ENCODE results near the gene TCEAL4.
"Not testable (repeated sequence)": the region's sequence is repeated elsewhere in the genome, so short reads cannot be mapped to it uniquely, and the experiment has no call there.

The TCEAL4 gene

DNA sequence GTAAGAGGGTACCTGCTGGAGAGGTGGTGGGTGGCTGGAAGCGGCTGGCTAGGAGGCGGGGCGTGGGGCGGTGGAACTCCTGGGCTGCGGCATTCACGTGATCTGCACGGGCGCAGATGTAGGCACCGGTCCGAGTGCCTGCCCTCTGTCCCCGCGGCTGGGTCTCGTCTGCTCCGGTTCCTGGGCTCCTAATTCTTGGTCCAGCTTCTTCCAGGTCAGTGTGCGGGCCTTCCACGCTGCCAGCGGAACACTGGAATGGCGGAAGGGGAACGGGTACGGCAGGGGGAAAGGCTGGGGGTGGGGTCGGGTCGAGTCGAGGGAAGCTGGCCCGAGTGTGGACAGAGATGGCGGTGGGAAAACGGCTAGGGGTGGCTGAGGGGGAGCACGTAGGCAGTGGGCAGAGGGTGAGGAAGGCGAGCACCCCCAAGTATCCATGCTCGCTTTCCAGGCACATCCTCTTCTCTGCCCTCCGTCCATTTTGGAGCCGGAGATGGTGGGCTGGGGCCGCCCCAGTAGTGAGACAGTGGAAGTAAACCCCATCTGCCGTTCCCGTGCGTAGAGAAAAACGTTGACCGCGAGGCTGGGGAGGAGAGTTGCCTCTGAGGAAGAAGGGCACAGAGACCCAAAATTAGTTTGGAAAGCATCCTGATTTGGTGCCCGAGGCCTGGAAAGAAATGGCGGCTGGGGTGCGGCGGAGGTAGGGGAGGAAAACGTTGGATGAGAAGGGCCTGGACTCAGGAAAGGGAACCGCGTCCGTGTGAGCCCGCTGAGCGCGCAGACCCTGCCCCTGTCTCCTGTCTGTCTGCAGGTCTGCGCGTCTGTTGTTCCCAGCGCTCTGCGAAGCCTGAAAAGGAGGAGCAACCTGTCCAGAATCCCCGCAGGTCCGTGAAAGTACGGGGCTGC lies at the start of gene TCEAL4:
Gene TCEAL4 (plus strand): TSS at position 105 of the 903 bp plus-strand sequence. CDS start 1,161 bp downstream, outside the sequence.
- DNase-seq: peak; percentile 6

DNA sequence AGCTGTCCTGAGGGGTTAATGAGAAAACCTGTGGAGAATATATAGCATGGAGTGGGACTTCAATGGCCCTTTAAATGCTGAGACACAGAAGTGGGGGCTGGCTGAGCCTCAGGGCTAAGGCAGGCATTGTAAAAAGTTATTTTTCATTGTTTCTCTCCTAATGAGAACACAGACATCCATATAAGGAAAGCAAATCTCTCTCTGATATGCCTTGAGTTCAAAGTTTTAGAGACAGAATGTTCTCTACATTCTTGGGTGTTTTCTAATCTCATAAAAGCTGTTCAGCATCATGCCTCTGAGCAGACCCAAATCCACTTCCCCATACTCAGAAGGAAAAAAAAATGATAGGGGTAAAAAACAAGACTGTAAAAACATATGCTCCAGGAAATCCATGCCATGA lies 49.2 kb upstream of the TCEAL4 start:
- DNase-seq: no peak

DNA sequence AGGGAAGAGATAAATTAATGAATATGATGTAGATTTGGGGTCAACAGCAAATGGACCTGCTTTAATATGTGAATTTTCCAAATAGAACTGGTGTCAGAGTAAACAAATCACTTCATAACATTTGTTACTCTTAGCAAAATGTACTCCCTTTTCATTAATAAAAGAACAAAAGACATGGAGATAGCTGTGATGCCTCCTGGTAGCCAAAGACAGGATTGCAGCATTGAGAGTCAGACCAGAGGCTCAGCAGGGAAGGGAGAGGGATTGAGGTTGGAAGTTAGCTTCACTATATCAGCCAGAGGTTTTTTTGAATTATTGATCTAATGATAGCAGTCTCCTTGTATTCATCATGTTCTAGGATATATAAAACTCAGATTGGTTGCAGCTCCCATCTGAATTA lies 48.6 kb upstream of the TCEAL4 start:
- no peak for DNase-seq

DNA sequence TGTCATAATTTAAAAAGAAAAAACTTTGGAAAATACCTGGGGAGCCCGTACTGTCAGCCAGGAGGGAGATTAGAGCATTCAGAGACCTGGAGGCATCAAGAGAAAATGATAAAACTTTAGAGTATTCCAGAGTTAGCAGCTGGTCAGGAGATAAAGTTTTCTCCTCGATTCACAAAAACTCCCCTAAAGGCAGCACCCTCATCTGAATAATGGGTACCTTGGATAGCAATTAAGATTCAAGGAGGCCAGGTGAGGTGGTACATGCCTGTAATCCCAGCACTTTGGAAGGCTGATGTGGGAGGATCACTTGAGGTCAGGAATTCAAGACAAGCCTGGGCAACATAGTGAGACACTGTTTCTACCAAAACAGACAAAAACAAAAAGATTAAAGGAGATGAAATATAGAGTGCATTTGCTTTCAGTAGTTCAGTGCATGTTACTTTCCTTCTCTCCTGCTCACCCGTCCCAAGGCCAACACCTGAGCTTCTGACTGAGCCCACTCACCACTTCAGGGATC lies 47.4 kb upstream of the TCEAL4 start:
- DNase-seq: no peak

DNA sequence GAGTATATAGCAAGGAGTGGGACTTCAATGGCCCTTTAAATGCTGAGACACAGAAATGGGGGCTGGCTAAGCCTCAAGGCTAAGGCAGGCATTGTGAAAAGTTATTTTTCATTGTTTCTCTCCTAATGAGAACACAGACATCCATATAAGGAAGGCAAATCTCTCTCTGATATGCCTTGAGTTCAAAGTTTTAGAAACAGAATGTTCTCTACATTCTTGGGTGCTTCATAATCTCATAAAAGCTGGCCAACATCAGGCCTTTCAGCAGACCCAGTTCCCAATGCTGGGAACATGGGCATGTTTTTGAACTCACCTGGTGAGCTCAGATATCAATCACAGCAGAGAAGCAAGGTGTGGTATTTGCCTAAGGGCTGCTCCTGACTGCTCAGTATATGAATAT lies 46.6 kb upstream of the TCEAL4 start:
- DNase-seq: no peak

DNA sequence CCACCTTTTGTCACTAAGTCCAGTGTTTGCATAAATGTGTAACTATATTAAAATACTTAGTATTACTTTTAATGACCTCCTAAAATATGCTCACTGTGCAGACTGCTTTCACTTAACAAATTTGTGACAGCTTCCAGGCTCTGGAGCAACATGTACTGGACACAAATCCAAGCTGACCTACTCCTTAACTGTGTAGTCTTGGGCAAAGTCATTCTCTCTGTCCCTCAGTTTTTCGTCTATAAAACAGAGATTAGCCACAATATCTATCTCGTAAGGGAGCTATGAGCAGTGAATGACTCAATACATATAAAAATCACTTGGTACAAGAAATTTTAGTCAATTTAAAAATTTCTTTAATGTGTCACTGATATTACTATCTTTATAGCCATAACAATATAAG lies 45.6 kb upstream of the TCEAL4 start:
- DNase-seq: no peak

DNA sequence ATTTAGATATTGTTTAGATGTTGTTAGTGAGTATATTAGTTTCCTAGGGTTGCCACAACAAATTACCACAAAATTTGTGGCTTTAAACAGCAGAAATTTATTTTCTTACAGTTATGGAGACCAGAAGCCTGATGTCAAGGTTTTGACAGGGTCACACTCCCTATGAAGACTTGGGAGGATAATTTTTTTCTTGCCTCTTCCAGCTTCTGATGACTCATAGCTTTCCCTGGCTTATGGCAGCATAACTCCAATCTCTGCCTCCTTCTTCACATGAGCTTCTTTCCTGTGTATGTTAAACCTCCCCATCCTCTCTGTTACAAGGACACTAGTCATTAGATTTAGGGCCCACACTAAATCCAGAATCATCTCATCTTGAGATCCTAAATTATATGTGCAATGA lies 45.2 kb upstream of the TCEAL4 start:
- DNase-seq: no peak

DNA sequence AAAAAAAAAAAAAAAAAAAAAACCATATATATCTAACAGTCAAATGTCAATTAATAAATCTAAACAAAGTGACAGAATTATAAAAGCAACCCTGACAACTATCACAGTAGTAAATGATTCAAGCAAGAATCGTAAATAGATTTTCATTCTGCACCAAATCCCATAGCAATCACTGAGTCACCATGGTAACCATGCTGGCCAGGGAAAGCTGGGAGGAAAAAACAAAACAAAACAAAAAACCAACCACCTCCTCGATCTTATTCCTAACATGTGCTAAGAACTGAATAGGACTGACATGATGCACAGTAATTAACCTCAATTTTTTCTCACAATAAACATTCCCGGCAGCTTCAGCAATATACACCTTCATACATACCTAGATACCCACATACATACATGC lies 35.4 kb upstream of the TCEAL4 start:
- no peak for DNase-seq

DNA sequence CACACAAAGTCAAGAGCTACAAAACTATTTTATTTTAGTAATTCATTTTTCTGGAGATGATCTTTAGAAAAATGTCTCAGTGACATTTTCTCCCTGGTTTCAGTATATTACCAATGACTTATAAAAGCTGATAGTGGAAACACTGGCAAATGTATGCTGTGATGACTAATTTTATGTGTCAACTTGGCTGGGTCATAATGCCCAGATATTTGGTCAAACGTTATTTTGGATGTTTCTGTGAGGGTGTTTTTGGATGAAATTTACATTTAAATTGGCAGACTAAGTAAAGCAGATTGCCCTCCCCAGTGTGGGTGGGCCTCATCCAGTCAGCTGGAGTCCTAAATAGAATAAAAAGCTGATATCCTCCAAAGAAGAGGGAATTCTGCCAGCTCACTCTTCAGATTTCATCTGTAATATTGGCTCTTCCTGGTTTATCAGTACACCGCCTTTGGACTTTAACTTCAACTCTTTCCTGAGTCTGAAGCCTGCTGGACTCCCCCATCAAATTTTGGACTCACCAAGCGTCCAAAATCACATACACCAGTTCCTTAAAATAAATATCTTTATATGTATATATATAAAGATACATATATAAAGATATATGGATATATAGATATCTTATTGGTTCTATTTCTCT lies 34.8 kb upstream of the TCEAL4 start:
- DNase-seq: no peak

DNA sequence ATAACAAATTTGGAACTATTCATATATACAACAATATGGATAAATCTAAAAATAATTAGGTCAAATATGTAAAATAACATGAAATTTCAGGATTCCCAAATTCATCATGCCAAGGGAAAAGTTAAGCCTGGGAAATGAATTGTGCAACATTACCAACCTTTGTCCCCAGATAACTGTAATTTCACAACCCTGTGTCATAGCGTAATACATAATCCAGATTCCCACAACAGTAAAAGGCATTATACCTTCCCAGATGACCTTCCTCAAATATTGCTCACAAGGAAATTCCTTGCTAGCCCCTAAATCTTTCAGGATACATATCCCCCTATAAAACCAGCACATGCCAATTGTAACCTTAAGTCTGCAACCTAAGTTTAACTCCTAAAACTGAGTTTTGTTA lies 33.1 kb upstream of the TCEAL4 start:
- no peak for DNase-seq

DNA sequence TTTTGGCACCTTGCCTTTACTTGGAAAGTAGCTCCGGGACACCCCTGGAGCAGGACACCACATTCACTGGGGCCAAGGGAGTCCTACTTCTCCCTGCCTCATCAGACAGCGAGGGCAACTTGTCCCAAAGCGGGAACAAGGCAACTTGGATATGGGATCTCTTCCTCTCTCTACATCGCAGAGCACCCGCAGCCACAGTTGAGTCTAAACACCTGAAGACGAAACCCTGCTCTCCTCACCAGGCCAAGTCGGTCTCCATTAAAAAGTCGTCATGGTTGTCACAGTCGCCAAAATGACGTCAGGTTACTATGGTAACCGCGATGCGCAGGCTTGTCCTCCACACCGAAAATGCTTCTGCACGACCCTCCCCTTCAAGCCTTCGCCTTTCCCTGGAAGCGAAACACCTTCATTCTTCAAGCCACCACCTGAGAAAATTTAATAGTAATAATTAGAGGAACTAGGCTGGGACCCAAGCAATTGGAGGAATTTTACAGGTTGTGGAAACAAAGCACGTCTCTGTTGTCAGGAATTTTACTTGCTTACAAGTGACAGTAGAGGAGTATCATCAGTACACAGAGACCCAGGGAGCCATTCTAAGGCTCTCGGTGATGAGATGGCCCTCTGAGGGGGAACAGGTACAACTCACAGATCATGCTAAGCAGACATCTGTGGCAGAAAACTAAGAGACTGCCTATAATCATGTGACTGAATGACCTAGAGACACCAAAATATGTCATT lies 30.5 kb upstream of the TCEAL4 start:
- no peak for DNase-seq

DNA sequence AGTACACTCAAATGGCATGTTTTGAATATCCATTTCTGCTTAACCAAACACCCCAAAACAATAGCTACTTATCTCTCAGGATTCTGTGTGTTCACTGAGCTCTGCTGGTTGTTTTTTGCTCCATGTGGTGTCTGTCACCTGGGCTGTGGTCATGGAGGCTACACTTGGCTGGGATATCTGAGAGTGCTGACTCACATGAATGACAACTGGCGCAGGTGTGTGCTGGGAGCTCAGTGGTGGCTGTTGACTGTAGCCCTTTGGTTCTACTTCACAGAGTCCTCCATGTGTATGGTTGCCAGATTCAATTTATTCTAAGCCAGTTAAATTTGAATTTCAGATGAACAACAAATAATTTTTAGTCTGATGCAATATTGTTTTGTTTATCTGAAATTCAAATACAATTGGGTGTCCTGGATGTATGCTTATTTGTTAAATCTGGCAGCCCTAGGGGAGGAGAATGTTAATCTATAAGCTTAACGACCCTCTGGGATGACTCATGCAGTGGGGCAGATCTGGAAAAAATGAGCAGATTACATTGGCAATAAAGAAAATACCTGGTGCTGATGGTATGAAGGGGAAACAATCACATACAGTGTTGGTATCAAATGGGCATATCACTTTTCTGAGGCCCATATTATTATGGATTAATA lies 28.2 kb upstream of the TCEAL4 start:
- no peak for DNase-seq

DNA sequence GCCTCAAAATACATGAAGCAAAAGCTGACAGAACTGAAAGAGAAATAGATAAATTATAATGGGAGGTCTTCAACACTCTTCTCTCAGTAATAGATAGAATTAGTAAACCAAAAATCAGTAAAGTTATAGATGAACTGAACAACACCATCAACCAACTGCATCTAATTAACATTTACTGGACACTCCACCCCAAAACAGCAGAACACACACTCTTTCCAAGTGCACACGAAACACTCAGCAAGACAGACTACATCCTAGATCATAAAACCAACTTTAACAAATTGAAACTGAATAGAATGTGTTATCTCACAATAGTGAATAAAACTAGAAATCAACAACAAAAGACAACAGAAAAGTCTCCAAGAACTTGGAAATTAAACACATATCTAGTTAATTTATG lies 25.1 kb upstream of the TCEAL4 start:
- no peak for DNase-seq

DNA sequence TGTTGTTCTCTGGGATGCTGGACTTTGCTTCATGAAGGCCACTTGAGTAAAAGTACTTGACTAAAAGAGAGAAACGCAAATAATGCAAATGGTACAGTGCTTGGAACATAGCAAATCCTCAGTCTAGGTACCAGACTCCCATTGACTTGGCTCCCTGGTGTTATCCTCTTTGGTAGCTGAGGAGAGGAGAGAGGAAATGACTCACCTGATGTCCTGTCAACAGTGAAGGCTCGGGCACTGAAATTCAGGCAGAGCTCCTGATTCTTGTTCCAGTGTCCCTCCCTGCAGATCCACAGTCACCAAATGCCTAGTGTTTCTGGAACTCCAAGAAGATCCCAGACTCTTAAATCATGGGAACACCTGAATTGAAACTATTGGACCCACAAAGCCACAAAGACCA lies 22.5 kb upstream of the TCEAL4 start:
- no peak for DNase-seq

DNA sequence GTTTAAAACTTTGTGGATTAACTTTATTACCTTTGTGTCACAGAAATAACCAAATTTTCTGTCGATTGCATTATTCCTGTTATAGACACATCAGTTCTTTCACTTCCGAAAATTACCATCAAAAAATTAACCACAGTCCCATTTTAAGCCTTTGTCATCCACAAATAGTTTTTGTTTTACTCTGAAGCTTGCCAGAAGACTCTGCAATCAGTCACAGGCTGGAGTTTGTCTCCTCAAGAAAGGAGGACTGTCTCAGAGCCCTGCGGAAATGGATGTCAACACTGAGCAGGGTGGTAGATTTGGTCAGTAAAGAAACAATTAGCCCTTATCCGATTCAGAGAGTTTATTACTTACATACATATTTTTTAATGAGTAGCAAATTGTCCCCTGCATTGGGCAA lies 20.1 kb upstream of the TCEAL4 start:
- DNase-seq: no peak

DNA sequence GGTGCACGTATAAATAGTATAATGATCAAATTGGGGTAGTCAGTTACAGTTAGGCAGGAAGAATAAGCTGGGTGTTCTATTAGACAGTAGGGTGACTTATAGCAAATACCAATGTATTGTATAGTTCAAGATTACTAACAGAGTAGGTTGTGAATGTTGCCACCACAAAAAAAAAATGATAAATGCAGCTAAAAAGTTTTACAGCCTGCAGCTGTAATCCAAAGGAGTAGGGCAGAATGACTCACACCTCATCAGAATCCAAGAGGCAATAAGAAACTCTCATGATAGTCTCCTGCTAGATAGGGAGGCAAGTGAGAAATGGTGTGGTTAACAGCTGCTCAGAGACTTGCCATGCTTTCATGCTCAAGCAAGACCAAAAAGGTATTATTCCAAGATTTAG lies 19.6 kb upstream of the TCEAL4 start:
- DNase-seq: no peak

DNA sequence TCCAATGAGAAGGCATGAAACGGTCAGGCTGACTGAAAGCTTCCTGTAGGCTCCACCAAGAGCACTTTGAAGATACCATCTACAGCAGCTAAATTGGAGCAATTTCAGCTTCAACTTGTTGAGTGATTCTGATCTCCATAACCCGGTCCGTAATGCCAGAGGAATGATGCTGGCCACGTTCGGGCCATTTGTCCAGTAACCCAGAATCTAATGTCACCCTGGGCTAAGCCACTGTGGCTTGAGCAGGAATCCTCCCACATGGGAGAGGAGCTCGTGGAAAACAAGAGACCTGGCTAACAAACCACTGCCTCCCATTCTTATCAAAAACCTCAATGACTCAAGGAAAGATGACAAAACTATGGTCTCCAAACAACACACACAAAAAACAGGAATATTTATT lies 14.2 kb upstream of the TCEAL4 start:
- DNase-seq: no peak

DNA sequence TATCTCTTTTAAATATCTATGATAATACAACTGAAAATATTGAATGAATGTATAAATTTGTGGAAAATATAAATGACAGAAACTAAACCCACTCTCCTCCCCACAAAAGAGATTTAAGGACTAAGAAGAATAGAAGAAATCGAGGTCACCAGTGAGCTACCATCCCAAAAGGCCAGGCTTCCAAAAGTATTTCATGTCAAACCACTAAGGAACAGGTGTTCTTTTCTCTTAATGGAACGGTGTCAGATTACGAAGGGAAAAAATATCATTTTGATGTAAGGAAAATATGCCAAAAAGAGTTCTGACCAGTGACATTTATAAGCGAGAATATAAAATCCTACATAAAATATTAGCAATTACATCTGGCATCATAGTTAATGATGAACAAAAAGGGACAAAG lies 13.6 kb upstream of the TCEAL4 start:
- DNase-seq: no peak

DNA sequence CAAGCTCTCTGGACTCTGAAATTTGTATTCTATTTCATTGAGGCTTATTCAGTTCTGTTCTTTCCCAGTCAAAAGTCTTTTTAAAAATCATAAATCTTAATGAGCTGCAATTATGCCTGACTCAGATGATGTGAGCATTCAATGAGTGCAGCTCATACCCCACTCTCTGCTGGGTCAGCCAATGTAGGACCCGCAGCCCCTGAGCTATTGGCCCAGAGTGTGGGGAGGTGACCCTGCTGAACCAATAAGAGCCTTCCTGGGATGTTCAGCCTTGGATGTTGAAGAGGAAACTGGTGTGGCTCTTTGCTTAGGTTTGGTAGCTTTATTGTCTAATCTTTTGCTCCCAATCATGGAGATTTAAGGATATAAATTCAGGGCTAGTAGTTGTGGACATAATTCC lies 12.1 kb upstream of the TCEAL4 start:
- DNase-seq: no peak

DNA sequence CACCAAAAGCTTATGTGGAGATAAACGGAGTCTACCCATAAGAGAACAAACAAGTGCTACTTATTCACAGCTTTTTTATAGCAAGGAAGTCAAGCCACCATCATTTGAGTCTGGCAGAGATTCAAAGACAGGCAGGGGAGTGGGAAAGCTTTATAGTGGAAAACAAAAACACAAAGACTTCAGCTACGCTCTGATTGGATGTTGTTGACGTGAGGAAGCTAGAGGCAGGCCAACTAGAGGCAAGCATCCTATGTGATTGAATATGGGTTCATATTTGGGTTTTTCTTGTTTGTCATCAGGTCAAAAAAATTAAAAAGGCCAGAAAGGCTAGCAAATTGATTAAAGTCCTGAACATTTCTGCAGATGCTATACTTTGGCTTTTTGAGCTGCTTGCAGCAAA lies 719 bp upstream of the TCEAL4 start:
- DNase-seq: no peak

DNA sequence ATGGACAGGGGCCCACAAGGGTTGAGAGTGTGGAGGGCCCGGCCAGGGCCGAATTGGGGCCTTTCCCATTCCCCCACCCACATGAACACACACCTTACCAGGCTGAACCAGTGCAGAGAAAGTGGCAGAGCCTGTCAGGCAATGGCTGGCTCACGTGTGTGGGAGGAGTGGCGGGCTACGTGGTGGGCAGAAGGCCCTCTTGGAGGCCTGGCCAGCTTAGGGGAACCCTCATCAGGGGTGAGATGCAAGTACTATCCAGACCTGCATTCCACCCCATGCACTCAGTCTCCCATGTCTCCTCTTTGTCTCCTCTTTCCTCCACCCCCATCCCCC lies 965 bp downstream of the TCEAL4 start:
- DNase-seq: no peak

DNA sequence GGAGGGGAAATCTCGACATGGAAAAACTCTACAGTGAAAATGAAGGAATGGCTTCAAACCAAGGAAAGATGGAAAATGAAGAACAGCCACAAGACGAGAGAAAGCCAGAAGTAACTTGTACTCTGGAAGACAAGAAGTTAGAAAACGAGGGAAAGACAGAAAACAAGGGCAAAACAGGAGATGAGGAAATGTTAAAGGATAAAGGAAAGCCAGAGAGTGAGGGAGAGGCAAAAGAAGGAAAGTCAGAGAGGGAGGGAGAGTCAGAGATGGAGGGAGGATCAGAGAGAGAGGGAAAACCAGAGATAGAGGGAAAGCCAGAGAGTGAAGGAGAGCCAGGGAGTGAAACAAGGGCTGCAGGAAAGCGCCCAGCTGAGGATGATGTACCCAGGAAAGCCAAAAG lies 1.3 kb downstream of the TCEAL4 start:
- DNase-seq: no peak

DNA sequence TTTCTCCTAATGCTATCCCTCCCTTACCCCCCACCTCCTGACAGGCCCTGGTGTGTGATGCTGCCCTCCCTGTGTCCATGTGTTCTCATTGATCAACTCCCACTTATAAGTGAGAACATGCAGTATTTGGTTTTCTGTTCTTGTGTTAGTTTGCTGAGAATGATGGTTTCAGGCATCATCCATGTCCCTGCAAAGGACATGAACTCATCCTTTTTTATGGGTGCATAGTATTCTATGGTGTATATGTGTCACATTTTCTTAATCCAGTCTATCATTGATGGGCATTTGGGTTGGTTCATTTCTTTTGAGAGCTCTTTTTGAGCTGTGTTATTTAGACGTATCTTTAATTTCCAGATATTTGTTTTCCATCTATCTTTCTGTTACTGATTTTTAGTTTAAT lies 7.0 kb downstream of the TCEAL4 start:
- not testable (repeated sequence) for DNase-seq
